Tibial nerve (tissue), 4 donors: Measurements from ENCODE around the gene URB1. TPM values are rescaled to one million over a fixed set of nuclear protein-coding genes. Genes with fewer than 3 reads are reported as not detected.

Source experiments
- DNase-seq, 2 donors: peaks; one replicate each; pipeline ENCODE4 v3.0.0-alpha.2; 2019; ENCODE audit warnings: low spot score in 2 of 2
- H3K27ac ChIP-seq, 4 donors: fragments of 200-600 bp; sonication (generic) in 3 of 4; one replicate each; pipeline ENCODE4 v1.5.1; 2017 to 2019; ENCODE audit warnings: mild to moderate bottlenecking in 1 of 4
- H3K27me3 ChIP-seq, 2 donors: fragments of 200-600 bp; sonication (generic) in 1 of 2; one replicate each; pipeline versions ENCODE4 v1.5.1 to v1.6.0; 2017 to 2019
- H3K36me3 ChIP-seq, 3 donors: fragments of 200-600 bp; sonication (generic); one replicate each; pipeline ENCODE4 v1.5.1; 2018 to 2019
- H3K4me1 ChIP-seq, 4 donors: fragments of 200-600 bp; sonication (generic) in 3 of 4; one replicate each; pipeline ENCODE4 v1.5.1; 2017 to 2019
- H3K4me3 ChIP-seq, 4 donors: fragments of 200-600 bp; sonication (generic) in 3 of 4; one replicate each; pipeline ENCODE4 v1.5.1; 2017 to 2019; ENCODE audit warnings: mild to moderate bottlenecking in 1 of 4, moderate library complexity in 1 of 4
- H3K9me3 ChIP-seq, 4 donors: fragments of 200-600 bp; sonication (generic) in 3 of 4; one replicate each; pipeline ENCODE4 v1.5.1; 2017 to 2019
- CTCF ChIP-seq, 5 experiments: fragments of 200-600 bp in 3 of 5; fragments of 450-650 bp in 2 of 5; sonication (generic) in 3 of 5; IDR thresholded peaks; one replicate each; pipeline ENCODE4 v1.5.1; 2016 to 2019; ENCODE audit warnings: antibody characterized with exemption in 5 of 5, mild to moderate bottlenecking in 3 of 5, moderate library complexity in 2 of 5
- EP300 ChIP-seq, 2 donors: sonication (generic); formaldehyde crosslinking; IDR thresholded peaks; one replicate each; pipeline ENCODE4 v1.6.1; 2017; ENCODE audit warnings: antibody characterized with exemption in 2 of 2, mild to moderate bottlenecking in 1 of 2
- POLR2A ChIP-seq, 2 donors: fragments of 450-650 bp; IDR thresholded peaks; one replicate each; pipeline ENCODE4 v1.6.1; 2017; ENCODE audit warnings: antibody characterized with exemption in 2 of 2, mild to moderate bottlenecking in 2 of 2, moderate library complexity in 2 of 2
- WGBS, 2 donors: methylation state at CpG; one replicate each; pipeline ENCODE4 v1.1.5; 2018; 5-methylcytosine and 5-hydroxymethylcytosine counted together
- total RNA-seq, 4 donors: library from RNA; depleted of rRNA; stranded (reverse); fragments of >200 nt; gene quantifications; one replicate each; pipeline ENCODE4 v1.1.0, GENCODE V29; 2016

The URB1 gene
- total RNA-seq, 4 donors from 2014 or later: 18.6 to 29.4 (median 22.2) TPM

GRCh38 chr21:32337206-32337605 is 55.6 kb downstream of the URB1 start:
- H3K9me3 ChIP-seq: no peaks in the 10 kb centered on the region
- no peak overlapping the region for H3K4me3 ChIP-seq
- peak overlapping the region; percentile 63 to 92 (median 80) for H3K27ac ChIP-seq
- no peak for DNase-seq
- H3K4me1 ChIP-seq: peaks cover 0 to 42% (median 10%) of the 10 kb centered on the region in 4 donors
- no peaks in the 10 kb centered on the region for H3K27me3 ChIP-seq
- 72 to 79% methylated on average over 8 of the region's 8 CpGs for WGBS, 2 donors
- H3K36me3 ChIP-seq: peaks cover 0 to 97% (median 0%) of the 10 kb centered on the region in 3 donors
- no peak for TF ChIP-seq EP300 (IDR thresholded peaks at IDR 0.05)
- no peak for TF ChIP-seq POLR2A (IDR thresholded peaks at IDR 0.05)
- TF ChIP-seq CTCF (IDR thresholded peaks at IDR 0.05): no peak

- Histone ChIP-seq H3K27ac (peak overlapping the region; percentile 63 to 92 (median 80)), H3K27me3 (no peaks in the 10 kb centered on the region), H3K4me1 (peaks cover 0 to 45% (median 10%) of the 10 kb centered on the region in 4 donors), H3K36me3 (peaks cover 0 to 97% (median 0%) of the 10 kb centered on the region in 3 donors), H3K9me3 (no peaks in the 10 kb centered on the region), H3K4me3 (peak overlapping the region in 1 of 4 donors; percentile 41)
- DNase-seq: no peak
- TF ChIP-seq EP300 (IDR thresholded peaks at IDR 0.05): no peak
- TF ChIP-seq POLR2A (IDR thresholded peaks at IDR 0.05): no peak
- no peak for TF ChIP-seq CTCF (IDR thresholded peaks at IDR 0.05)
- WGBS, 2 donors: 33 to 59% methylated on average over 1 of the region's 1 CpG
Observed at GRCh38 chr21:32336711-32337110, 56.1 kb downstream of the URB1 start.

GRCh38 chr21:32335601-32336575 is 56.9 kb downstream of the URB1 start:
- Histone ChIP-seq H3K9me3 (no peaks in the 10 kb centered on the region), H3K4me1 (peaks cover 0 to 53% (median 10%) of the 10 kb centered on the region in 4 donors), H3K27ac (peak overlapping the region; percentile 70 to 92 (median 82)), H3K27me3 (no peaks in the 10 kb centered on the region), H3K36me3 (peaks cover 0 to 97% (median 0%) of the 10 kb centered on the region in 3 donors), H3K4me3 (peak overlapping the region in 3 of 4 donors; percentile 6 to 41 (median 10))
- DNase-seq: no peak
- 46 to 47% methylated on average over 27 of the region's 27 CpGs for WGBS, 2 donors
- peak; percentile 60 to 94 for TF ChIP-seq EP300 (IDR thresholded peaks at IDR 0.05)
- no peak for TF ChIP-seq CTCF (IDR thresholded peaks at IDR 0.05)
- TF ChIP-seq POLR2A (IDR thresholded peaks at IDR 0.05): peak; percentile 6 to 63

- Histone ChIP-seq H3K27ac (peak overlapping the region; percentile 70 to 92 (median 82)), H3K36me3 (peaks cover 0 to 91% (median 0%) of the 10 kb centered on the region in 3 donors), H3K4me3 (peak overlapping the region in 1 of 4 donors; percentile 41), H3K27me3 (no peaks in the 10 kb centered on the region), H3K9me3 (no peaks in the 10 kb centered on the region), H3K4me1 (peaks cover 0 to 62% (median 10%) of the 10 kb centered on the region in 4 donors)
- 48 to 53% methylated on average over 12 of the region's 12 CpGs for WGBS, 2 donors
- DNase-seq: no peak
- TF ChIP-seq POLR2A (IDR thresholded peaks at IDR 0.05) (no peak), CTCF (IDR thresholded peaks at IDR 0.05) (no peak), EP300 (IDR thresholded peaks at IDR 0.05) (no peak)
Observed at GRCh38 chr21:32334980-32335531, 57.8 kb downstream of the URB1 start.
